H1 (cell line): Measurements from ENCODE around the gene ZCCHC17. TPM values are rescaled to one million over a fixed set of nuclear protein-coding genes. Genes with fewer than 3 reads are reported as not detected.

Experiments
- CHD7 ChIP-seq: fragments of 300-600 bp; sonication (generic); IDR thresholded peaks from 2 replicates; pipeline ENCODE4 v1.7.1; 2012; ENCODE audit warnings: low read length, moderate library complexity, mild to moderate bottlenecking, inconsistent platforms; ENCODE audit not compliant: insufficient replicate concordance
- EGR1 ChIP-seq: IDR thresholded peaks from 2 replicates; pipeline ENCODE4 v1.6.1; 2011; ENCODE audit warnings: low read depth, low read length, borderline replicate concordance
- EP300 ChIP-seq, 2 experiments: IDR thresholded peaks; 1 replicate in 1 of 2; 2 replicates in 1 of 2; pipeline ENCODE4 v1.6.1; 2011 to 2012; ENCODE audit warnings: low read depth in 2 of 2, low read length in 2 of 2, mild to moderate bottlenecking in 2 of 2, borderline replicate concordance in 1 of 2, inconsistent platforms in 1 of 2, moderate library complexity in 1 of 2
- MAX ChIP-seq: IDR thresholded peaks from 2 replicates; pipeline ENCODE4 v1.6.1; 2012; ENCODE audit warnings: inconsistent platforms
- NANOG ChIP-seq: IDR thresholded peaks from 2 replicates; pipeline ENCODE4 v1.6.1; 2011; ENCODE audit warnings: low read length, low read depth, mild to moderate bottlenecking, inconsistent platforms; ENCODE audit not compliant: insufficient read depth, poor library complexity, severe bottlenecking
- PHF8 ChIP-seq: fragments of 200-600 bp; sonication (generic); conservative IDR thresholded peaks from 2 replicates; pipeline ENCODE4 v1.7.1; 2012; ENCODE audit warnings: low read depth, mild to moderate bottlenecking, inconsistent platforms, low read length, moderate library complexity
- POLR2A ChIP-seq, 2 experiments: IDR thresholded peaks; 1 replicate in 1 of 2; 2 replicates in 1 of 2; pipeline ENCODE4 v1.6.1; 2011; ENCODE audit warnings: low read depth in 2 of 2, low read length in 2 of 2, mild to moderate bottlenecking in 2 of 2; ENCODE audit errors: control extremely low read depth in 1 of 2
- POU5F1 ChIP-seq: IDR thresholded peaks from 2 replicates; pipeline ENCODE4 v1.6.1; 2011; ENCODE audit warnings: low read depth, mild to moderate bottlenecking, low read length, moderate library complexity
- RNF2 ChIP-seq: fragments of 200-900, 300-1000 bp; sonication (generic); IDR thresholded peaks from 2 replicates; pipeline ENCODE4 v1.7.1; 2016; ENCODE audit warnings: borderline replicate concordance, low read depth, mild to moderate bottlenecking, antibody characterized with exemption, low read length; ENCODE audit not compliant: poor library complexity, severe bottlenecking; ENCODE audit errors: missing control alignments
- SIN3A ChIP-seq, 2 experiments: IDR thresholded peaks in 1 of 2; conservative IDR thresholded peaks in 1 of 2; 2 replicates each; pipeline ENCODE4 v1.6.1; 2011 to 2012; ENCODE audit warnings: low read length in 2 of 2, improper control_type of control experiment in 1 of 2, low read depth in 1 of 2, mild to moderate bottlenecking in 1 of 2
- SIRT6 ChIP-seq: IDR thresholded peaks from one replicate; pipeline ENCODE4 v1.7.1; 2012; ENCODE audit warnings: low read length, inconsistent platforms
- polyA plus RNA-seq, 7 experiments: library from polyadenylated mRNA; depleted of rRNA in 3 of 7; stranded (reverse) in 5 of 7; unstranded in 2 of 7; fragments of >200 nt in 5 of 7; fragments of 200-250 nt in 2 of 7; gene quantifications; 1 replicate in 5 of 7; 2 replicates in 1 of 7; 4 replicates in 1 of 7; pipeline versions ENCODE4 v1.2.1 to v1.2.3, GENCODE V29; 2011 to 2013; ENCODE audit warnings: missing spikeins in 2 of 7, mixed read lengths in 2 of 7
- total RNA-seq: library from RNA; stranded (reverse); fragmentation: NEBNext Ultra II Directional; extraction: Animal tissue kit (Norgen Biotek cat#: 25700); gene quantifications from 2 replicates; pipeline ENCODE4 v1.2.1, GENCODE V29; 2021

Gene ZCCHC17
- total and polyA plus RNA-seq, 2 of the 8 experiments (the other 6 are each of a cell fraction or from before 2014, with no cell fraction given) = 51.6 to 59.3 TPM

- TF ChIP-seq CHD7 (no peak), SIRT6 (no peak), POU5F1 (no peak), SIN3A (conservative IDR thresholded peaks at IDR 0.05 in 1 of 2, IDR thresholded peaks at IDR 0.05 in 1 of 2; ENCODE audit: low read depth in 1 of 2, low read length in 2 of 2) (no peak), PHF8 (no peak), EP300 (IDR thresholded peaks at IDR 0.05; ENCODE audit: borderline replicate concordance in 1 of 2, low read depth in 2 of 2, low read length in 2 of 2) (no peak), RNF2 (no peak), NANOG (no peak), MAX (no peak), EGR1 (no peak), POLR2A (IDR thresholded peaks at IDR 0.05; ENCODE audit: control extremely low read depth in 1 of 2, low read depth in 2 of 2, low read length in 2 of 2) (no peak)
These were observed 115.4 kb downstream of the ZCCHC17 start (continued) for GRCh38 chr1:31412205-31412604.
